HG03354 (cell line): ENCODE results near the gene ITIH1.

Source experiments
- ATAC-seq: cut with Tn5 transposase; IDR thresholded peaks from one replicate; pipeline ENCODE4 v1.9.1; 2021; ENCODE audit warnings: mild to moderate bottlenecking; ENCODE audit not compliant: unreplicated experiment, poor library complexity, severe bottlenecking

Gene ITIH1

GRCh38 chr3:52809662-52810377 lies 32.4 kb downstream of the ITIH1 start:
- ATAC-seq, result no peak

- no peak for ATAC-seq
These were observed 33.5 kb downstream of the ITIH1 start for GRCh38 chr3:52810923-52811322.

- no peak for ATAC-seq
These were observed 34.1 kb downstream of the ITIH1 start for GRCh38 chr3:52811452-52812011.

DNA sequence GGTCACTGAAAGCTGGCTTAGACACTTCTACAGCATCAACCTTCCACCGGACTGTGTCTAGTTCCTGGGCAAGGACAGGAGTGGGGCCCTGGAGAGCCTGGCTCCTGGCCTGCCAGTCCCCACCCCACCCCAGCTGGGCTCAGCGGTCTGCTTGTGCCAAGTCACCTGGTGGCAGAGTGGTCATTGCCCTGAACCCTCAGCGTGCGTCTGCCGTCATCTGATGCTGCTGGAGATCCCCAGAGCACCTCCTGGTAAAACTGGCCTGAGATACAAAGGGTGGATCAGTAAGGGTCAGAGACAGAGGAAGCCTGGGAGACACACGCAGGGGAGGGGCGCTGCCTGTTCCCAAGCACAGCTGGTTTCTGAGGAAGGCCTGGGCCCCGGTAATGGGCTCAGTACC lies 36.4 kb downstream of the ITIH1 start:
- no peak for ATAC-seq

DNA sequence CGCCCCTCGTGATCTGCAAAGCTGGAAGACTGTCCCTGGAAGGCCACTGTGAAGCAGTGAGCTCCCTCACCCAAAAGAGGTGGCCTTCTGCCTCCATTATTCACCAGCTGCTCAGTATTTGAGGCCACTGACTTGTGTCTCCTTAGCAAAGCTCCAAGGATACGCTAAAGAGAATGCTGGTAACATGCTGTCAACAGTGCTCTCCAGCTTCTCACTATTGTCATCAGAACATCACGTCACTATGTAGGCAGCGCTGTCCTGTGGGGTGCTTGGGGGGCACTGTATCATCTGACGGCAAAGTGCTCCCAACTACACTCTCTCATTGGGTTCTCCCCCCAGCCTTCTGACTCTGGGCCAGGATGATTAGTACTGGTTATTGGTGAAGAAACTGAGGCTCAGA lies 38.8 kb downstream of the ITIH1 start:
- no peak for ATAC-seq

DNA sequence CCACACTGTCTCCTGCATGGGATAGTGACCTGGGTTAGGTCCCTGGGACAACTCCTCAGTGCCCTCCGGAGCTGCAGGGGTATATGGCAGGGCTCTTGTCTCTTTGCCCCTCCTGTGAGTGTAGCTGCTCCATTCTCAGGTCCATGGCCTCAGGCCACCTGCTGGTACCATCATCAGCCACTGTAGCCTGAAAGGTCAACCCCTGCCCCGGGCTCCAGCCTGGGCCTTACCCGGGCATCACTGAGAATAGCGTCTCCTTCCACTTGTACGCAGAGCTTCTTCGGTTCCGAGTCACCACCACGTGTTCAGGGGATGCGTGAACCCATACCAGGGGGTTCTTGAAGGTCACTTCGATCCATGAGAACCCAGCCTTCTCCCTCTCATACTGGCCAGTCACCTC lies 39.3 kb downstream of the ITIH1 start:
- no peak for ATAC-seq

DNA sequence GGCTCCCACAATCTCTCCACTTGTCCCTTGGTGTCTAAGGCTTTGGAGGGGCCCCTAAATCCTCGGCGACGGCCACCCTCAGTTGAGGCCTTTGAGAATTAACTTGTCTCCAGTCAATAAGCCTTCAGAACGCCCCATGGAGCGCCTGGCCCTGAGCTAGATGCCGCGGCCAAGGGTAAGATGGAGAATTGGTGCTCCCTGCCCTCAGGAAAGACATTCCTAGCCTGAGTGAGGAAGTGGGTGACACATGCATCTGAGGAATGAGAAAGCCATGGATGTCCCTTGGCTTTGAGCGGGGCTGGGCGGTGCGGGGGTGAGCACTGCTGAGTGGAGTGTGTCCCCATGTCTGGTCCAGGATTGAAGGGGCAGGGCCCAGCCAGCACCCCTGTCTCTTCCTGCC lies 39.8 kb downstream of the ITIH1 start:
- ATAC-seq, result no peak

- ATAC-seq, result no peak
These were observed 40.5 kb downstream of the ITIH1 start for GRCh38 chr3:52817860-52818259.

DNA sequence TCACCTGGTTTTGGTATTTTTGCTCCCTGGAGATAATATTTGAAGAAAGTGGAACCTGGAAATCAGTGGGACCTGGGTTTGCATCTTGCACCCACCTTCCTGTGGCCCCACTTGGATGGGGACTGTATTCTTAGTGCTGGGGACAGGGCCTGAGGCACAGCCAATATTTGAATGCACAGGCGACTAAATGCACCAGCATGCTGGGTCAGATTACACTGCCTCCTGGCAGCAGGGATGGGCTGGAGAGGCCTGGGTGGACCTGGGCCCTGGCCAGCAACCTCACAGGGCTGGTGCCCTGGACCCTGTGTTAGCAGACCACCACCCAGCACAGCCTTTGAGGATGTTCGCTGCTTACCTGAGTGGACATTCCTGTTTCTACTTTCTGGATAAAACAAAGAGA lies 42.5 kb downstream of the ITIH1 start:
- ATAC-seq, result no peak

DNA sequence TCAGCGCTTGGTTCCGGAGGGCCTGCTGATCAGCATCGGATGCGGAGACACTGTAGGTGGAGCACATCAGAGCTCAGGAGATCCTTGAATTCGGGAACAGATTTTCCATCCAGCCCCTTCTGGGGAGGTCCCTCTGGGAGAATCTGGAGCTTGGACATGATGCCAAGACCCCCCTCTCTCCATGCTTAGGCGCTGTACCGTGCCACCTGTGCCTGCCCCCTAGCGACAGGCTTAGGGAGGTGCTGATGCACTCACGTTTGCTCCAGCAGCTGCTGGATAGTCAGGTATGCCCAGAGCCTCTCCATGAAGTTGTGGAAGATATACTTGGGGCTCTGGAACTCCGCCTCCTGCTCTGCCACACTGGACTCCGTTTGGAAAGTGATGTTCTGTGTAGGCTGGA lies 43.3 kb downstream of the ITIH1 start:
- ATAC-seq, result no peak

- no peak for ATAC-seq
These were observed 45.0 kb downstream of the ITIH1 start for GRCh38 chr3:52822363-52822762.

GRCh38 chr3:52824037-52824436 lies 46.6 kb downstream of the ITIH1 start:
- no peak for ATAC-seq

DNA sequence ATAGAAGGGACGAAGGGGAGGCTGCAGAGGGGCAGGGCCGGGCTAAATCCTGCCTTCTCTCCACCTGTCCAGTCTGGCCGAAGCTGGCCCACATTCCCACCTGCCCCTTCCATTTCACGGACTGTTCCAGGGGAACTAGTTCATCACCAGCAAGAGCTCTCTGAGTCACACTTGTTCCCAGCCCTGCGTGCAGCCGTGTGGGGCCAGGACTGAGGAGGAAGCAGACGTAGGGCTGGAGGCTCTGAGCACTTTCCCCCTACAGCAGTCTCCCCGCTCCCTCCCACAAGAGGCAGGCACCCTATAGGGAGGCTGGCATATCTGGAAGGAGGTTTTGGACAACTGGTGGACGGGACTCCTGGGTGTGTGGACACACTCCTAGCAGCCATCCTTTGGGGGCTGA lies 50.0 kb downstream of the ITIH1 start:
- ATAC-seq, result no peak

GRCh38 chr3:52827866-52828376 lies 50.5 kb downstream of the ITIH1 start:
- no peak for ATAC-seq

- ATAC-seq, result no peak
These were observed 52.1 kb downstream of the ITIH1 start for GRCh38 chr3:52829482-52829881.

- ATAC-seq, result no peak
These were observed 52.6 kb downstream of the ITIH1 start for GRCh38 chr3:52829906-52830463.

GRCh38 chr3:52830535-52831258 lies 53.3 kb downstream of the ITIH1 start, which contains the start of gene ITIH4:
ITIH4 (minus strand) TSS chr3:52830672; CDS start chr3:52830642, 30 bp downstream.
- no peak for ATAC-seq

- ATAC-seq, result no peak
These were observed 54.3 kb downstream of the ITIH1 start for GRCh38 chr3:52831500-52832301.

- no peak for ATAC-seq
These were observed 55.8 kb downstream of the ITIH1 start for GRCh38 chr3:52833202-52833601.
